AG08396 (cell line): Measurements from ENCODE around the gene SERINC1.
"Not testable (repeated sequence)": the region's sequence is repeated elsewhere in the genome, so short reads cannot be mapped to it uniquely, and the experiment has no call there.

Experiments used
- DNase-seq: peaks from one replicate; pipeline ENCODE4 v3.0.0; 2012; ENCODE audit warnings: low spot score, mixed read lengths

SERINC1 gene

DNA sequence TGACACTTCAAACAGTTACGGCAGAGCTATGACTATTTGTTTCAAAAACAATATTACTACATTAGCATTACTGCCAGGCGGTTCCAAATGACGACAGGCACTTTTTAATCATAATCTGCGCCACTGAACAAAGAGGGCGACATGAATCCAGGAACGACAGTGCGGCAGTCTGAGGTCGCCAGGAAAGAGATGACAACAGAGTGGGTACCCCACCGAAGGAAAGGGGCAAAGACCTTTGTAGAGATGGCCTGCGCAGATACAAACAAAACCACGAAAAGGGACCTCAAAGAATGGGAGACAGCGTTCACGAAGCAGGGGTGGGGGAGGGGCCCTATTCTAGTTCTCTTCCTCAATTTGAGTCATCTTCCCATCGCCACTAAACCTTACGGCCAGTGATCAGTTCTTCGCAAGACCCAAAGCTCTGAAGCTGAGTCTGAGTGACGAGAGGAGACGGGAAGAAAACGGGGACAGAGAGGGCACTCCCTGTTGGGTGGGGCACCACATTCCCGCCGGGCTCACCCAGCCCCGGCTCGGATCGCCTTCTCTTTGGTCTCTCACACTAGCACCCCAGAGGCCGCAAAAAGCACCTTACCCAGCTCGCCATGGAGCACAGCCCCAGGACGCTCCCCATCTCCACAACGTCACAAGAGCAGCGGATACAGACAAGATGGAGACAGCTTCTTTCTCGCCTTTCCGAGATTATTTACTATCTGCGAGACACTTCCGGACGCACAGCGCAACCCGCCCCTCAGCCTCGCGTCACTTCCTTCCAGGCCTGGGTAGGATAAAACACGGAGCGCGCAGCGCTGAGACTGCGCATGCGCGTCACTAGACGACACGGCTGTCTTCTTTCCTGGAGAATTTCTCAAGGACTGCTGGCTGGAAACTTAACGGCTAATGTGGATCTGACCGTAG, at the start of gene SERINC1:
TSS of gene SERINC1 (minus strand) at position 701 of the 915 bp plus-strand sequence. CDS start at position 631, 70 bp downstream.
- DNase-seq = peak; percentile 93

- no peak for DNase-seq
These were observed 39.8 kb upstream of the SERINC1 start for GRCh38 chr6:122511193-122511924.

GRCh38 chr6:122505170-122505569, 33.6 kb upstream of the SERINC1 start:
- not testable (repeated sequence) for DNase-seq

GRCh38 chr6:122501475-122501874, 29.9 kb upstream of the SERINC1 start:
- DNase-seq = no peak

GRCh38 chr6:122495612-122496011, 24.0 kb upstream of the SERINC1 start:
- DNase-seq = no peak

DNA sequence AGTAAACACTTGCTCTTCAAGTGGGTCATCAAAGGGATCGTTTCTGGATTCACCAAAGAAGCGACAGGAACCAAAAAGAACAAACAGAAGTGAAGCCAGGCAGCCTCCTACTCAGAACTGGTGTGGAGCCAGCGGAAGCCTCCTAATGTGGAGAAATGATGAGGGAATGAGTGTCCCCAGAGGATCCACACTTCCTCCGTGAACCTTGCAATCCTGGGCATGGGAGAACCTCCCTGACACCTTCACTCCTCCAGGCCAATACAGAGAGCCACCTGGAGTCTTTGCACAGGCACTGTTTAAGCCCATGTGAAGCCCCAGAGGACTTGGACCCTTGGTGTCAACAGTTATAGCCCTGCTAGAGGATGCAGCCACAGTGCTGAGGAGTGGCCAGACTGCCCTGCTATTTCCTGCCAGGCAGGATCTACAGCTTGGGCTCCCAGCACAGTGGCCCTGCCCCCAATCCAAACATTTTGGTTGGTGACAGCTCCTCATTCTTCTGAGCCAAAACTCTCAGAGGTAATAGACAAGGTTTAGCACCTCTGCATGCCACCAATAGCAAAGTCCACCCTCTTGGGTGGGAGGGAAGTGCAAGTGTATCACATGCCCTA, 23.2 kb upstream of the SERINC1 start:
- no peak for DNase-seq

- peak; percentile 71 for DNase-seq
These were observed 20.4 kb upstream of the SERINC1 start for GRCh38 chr6:122491919-122492555.

DNA sequence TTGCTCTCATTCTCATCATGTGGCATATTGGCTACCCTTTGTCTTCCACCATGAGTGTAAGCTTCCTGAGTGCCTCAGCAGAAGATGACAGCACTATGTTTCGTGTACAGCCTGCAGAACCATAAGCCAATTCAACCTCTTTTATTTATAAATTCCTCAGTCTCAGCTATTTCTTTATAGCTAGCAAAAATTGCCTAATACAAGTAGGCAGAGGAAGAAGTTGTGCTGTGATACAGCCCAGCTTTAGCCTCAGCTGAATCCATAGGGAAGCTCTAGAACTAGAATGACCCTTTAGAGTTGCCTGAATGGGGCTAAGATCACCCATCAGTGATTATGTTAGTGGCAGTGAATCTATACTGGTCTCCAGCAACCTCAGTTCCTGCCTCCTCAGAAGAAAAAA, 19.0 kb upstream of the SERINC1 start:
- DNase-seq = no peak

DNA sequence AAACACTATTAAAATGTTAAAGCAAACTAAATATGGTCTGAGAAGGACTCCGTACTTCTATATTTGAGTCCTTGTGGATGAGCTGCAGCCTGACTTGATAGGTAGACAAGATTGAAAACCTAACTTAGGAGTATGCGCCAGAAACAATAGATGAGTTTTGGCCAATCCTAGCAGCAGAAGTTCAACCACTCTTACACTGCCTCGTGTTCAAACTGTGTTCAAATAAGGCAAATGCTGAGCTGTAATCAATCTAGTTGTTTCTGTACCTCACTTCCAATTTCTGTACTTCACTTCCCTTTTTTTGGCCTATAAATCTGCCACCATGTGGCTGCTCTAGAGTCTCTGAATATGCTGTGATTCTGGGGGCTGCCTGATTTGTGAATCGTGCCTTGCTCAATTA, 13.2 kb upstream of the SERINC1 start:
- DNase-seq = no peak

- DNase-seq = no peak
These were observed 11.1 kb upstream of the SERINC1 start for GRCh38 chr6:122482750-122483080.

- no peak for DNase-seq
These were observed 4.5 kb upstream of the SERINC1 start for GRCh38 chr6:122476131-122476530.

GRCh38 chr6:122472022-122472340, 374 bp upstream of the SERINC1 start:
- no peak for DNase-seq

GRCh38 chr6:122461885-122462284, 9.7 kb downstream of the SERINC1 start:
- no peak for DNase-seq

DNA sequence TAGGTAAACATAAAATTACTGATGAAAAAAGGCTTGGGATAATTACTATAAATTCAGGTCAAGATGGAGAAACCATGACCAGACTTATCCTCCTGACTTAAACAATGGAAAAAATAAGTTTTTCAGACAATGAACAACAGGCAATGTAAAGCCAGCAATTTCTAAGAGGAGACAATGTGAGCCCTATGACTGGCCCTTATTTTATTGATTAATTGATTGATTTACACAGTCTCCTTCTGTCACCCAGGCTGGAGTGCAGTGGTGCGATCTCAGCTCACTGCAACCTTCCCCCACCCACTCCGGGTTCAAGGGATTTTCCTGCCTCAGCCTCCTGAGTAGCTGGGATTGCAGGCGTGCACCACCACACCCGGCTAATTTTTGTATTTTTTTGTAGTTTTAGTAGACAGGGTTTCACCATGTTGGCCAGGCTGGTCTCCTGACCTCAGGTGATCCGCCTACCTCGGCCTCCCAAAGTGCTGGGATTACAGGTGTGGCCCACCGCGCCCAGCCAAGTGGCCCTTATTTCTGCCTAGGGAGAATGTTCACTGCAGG, 11.7 kb downstream of the SERINC1 start:
- not testable (repeated sequence) for DNase-seq

DNA sequence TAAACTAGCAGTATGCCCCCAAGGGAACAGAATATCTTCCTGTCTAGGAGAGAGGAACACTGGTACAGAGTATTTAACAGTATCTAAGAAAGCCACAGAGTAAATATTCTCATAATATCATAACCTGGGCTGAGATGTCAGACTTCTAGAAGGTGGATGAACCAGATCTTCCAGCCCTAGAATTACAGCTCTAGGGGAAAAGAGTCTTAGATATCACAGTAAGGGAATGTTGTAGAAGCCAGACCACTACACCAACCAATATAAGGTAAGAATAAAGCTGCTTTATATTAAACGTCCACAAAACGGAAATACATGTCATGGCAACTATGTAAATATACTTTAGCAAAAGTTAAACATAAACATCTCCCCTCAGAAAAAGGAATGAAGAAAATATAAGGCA, 12.4 kb downstream of the SERINC1 start:
- DNase-seq = no peak

DNA sequence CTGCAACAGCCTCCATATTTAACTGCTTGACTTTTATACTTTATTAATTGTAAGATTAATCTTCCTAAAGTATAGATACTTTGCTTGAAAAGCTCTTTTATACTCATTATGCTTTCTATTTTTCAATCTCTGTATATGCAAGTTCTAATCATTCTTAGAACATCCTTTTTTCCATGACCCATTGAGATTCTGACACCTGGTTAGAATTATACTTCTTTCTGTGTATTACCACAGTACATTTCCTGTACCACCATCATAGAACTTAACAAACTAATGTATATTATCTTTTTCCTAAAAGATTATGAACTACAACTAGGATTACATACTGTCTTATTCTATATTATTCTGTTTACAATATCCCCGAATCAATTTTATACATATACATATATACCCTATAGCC, 13.5 kb downstream of the SERINC1 start:
- DNase-seq = no peak

DNA sequence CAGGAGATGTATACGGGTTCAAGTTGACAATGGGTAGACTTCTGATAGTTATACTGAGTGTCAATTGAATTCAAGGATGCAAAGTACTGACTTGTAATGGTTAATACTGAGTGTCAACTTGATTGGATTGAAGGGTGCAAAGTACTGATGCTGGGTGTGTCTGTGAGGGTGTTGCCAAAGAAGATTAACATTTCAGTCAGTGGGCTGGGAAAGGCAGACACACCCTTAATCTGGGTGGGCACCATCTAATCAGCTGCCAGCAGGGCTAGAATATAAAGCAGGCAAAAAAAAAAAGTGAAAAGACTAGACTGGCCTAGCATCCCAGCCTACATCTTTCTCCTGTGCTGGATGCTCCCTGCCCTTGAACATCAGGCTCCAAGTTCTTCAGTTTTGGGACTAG, 16.5 kb downstream of the SERINC1 start:
- DNase-seq = not testable (repeated sequence)

DNA sequence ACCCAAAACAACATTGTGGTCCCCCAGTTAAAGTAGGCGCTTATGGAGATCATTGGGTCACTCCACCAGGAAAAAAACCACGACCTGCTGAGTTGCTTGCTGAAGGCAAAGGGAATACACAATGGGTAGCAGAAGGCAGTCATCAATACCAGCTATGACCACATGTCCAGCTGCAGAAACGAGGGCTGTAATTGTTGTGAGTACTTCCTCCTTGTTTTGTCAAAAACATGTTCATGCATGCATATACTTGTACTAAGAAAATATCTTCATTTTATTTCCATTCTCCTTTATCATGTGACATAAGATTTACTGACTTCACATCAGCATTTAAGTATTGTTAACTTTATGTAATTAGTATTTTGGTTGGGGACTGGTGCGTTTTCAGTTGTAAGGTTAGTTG, 16.9 kb downstream of the SERINC1 start:
- no peak for DNase-seq

DNA sequence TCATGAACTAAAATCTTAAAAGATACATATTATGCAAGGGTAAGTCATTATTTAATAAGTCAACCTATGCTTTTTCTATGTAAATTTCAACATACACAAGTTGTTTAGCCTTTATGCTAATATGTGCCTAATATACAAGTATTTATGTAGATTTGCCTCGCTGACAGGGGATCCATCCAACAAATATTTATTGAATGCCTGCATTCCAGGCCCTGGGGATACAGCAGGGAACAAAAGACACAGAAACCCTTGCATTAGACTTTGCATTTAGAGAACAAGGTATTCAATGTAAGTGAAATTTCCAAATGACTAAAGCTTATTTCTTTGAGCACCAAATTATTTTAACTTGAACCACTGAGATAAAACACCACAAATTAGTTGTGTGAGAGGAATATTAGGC, 19.1 kb downstream of the SERINC1 start:
- DNase-seq = no peak

GRCh38 chr6:122449069-122449468, 22.5 kb downstream of the SERINC1 start:
- DNase-seq = no peak

DNA sequence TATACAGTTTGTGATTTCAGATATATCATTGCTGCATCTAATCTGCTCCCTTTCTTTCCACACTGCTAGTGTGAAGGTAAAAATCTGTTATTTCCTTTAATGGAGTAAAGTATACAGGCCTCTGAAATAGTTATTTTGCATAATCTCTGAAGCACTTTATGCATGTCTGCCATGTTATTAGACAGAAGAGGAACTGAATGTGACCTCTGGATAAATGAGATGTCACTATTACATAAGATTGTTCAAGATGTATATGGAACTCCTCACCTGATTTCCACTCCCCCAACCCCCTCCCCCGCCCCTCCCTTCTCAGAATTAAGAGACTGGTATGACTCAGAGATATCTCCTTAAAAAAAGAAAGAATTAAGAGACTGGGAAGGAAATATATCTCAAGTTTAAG, 26.3 kb downstream of the SERINC1 start:
- DNase-seq = no peak

DNA sequence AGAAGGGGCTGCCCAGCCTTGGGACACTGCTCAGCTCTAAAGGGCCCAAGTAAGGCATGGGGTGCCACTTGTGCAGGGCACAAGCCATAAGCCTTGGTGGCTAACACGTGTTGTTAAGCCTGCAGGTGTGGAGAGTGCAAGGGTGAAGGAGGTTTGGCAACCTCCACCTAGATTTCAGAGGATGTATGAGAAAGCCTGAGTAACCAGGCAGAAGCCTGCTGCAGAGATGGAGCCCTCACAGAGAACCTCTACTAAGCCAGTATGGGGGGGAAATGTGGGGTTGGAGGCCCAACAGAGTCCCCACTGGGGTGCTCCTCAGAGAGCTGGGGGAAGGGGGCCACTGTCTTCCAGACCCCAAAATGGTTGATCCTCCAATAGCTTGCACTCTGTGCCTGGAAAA, 32.6 kb downstream of the SERINC1 start:
- DNase-seq = no peak
